ENCODE data around the gene SNRPD3.
"Not testable (repeated sequence)": the region's sequence is repeated elsewhere in the genome, so short reads cannot be mapped to it uniquely, and the experiment has no call there.

Gene SNRPD3

GRCh38 chr22:24555165-24556039, at the start of gene SNRPD3:
Gene SNRPD3 (plus strand): TSS chr22:24555999. CDS start chr22:24557675, 1,676 bp downstream.
- DNase-seq, result peak; percentile 96

DNA sequence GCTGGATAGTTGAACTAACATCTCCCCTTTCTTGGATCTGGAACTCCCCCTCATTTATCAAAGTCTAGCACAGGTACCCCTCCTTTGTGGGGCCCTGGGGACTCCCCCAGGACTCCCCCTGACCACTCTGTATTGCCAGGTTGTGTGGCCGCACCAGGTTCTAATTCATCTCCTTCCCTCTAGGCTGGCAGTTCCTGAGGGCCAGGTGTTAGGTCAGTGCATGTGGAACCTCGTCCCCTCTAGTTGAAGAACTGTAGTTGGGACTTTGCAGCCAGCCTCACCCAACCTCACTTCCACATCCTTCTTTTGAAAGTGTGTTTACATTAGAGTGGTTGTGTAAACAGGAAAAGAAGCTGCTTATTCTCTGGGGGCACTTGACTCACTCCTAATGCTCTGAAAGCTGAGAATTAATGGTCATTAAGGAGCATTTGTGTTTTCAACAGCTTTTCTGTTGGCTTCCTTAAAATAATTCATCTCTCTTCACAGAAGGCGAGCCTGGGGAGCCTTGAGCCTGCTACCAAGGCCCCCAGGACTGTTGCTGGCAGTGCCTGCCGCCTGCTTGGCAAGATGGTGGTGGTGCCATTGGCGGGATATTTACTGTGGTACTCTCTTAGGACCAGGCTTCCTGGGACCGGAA, 48.9 kb upstream of the SNRPD3 start:
- DNase-seq, result no peak

- DNase-seq, result no peak
Observed at GRCh38 chr22:24507716-24508115, 48.1 kb upstream of the SNRPD3 start.

DNA sequence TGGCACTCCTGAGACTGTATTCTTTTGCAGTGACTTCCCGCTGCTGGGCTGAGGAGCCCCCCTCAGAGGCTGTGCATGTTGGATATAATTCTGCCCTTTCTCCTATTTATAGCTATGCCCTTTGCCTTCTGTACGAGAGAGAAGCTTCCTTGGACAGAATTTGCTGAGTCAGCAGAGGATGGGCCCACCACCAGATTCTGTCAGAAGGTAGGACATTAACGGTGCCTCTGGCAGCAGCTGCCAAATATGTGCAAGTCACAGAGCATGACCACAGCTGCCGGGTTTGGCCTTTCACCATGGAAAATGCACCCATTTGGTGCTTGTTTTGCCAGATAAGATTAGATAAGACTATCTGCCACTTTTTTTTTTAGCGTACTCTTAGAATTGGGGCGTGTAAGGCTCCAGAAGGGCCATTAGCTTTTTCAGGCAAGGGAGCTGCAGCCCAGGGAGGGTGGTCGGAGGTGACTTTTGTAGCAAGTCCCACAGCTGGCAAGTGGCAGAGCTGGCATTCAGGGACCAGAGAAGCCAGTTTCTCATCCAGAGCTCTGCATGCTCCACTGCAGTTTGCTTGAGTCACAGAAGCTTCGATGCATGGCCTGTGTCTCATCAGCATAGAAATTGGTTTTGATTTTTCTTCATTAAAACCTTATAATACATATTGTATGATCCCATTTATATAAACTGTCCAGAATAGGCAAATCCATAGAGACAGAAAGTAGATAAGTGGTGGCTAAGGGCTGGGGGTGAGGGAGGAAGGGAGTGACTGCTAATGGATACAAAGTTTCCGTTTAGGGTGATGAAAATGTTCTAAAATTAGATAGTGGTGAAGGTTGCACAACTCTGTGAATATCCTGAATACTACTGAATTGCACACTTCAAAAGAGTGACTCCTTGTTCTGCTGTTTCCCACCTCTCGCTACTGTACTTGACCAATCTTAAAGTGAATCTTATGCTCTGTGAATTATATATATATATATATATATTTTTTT, 44.9 kb upstream of the SNRPD3 start:
- no peak for DNase-seq

GRCh38 chr22:24512043-24512442, 43.8 kb upstream of the SNRPD3 start:
- DNase-seq, result no peak

GRCh38 chr22:24513378-24514240, 42.2 kb upstream of the SNRPD3 start:
- DNase-seq, result no peak

- no peak for DNase-seq
Observed at GRCh38 chr22:24514241-24515026, 41.4 kb upstream of the SNRPD3 start.

- no peak for DNase-seq
Observed at GRCh38 chr22:24515027-24515338, 40.8 kb upstream of the SNRPD3 start.

- DNase-seq, result no peak
Observed at GRCh38 chr22:24516301-24516737, 39.5 kb upstream of the SNRPD3 start.

DNA sequence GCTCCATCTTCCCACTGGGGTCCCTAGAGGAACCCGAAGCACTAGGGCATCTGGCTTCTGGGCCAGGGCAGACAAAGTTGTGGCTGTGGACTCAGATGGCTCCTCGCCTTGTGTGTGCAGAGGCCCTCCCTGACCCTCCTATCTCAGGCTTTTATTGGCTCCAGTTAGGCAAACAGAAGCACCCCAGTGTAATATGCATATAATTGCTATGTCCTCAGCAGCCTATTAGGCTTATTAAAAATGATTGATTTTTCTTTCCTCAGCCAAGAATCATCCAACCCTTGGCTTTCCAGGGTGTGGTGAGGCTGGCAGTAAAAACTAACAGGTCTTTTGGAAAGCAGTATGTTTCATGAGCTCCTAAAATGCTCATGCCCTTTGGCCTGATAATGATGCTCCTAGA, 38.4 kb upstream of the SNRPD3 start:
- DNase-seq, result no peak

DNA sequence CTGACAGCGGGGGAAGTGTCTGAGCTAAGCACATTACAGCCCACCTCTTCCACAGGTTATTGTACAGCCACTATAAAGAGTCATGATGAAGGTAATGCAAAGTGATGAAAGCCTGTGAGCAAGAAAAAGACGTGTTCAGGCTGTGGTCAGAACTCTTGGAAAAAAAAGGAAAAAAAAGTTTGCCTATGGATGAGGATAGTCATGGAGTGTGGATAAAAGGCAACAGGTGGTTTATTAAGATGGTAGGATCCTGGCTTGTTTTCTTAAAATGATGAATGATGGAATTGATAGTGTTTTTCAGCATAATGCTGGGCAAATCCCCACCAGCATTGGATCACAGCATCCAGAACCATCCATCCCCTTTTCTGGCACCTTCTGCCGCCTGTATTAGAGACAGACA, 37.6 kb upstream of the SNRPD3 start:
- no peak for DNase-seq

- no peak for DNase-seq
Observed at GRCh38 chr22:24518771-24519485, 36.9 kb upstream of the SNRPD3 start.

DNA sequence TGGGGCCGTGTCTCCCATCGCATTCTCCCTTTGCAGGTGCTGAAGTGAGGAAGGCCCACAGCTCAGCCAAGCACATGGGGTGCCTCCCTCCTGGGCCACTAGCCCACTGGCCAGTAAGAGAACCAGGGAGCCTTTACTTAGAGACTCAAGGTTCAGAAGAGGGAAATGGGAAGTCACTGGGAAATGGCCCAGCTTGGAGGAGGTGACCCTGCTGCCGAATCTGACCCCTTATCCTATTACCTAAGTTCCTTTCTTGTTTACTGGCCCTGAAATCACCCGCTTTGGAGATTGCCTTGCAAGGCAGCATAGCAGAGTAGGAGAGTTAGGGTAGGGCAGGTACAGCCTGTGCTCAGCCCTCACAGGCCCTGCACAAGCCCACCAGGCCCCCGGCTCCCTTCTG, 36.3 kb upstream of the SNRPD3 start:
- no peak for DNase-seq

- DNase-seq, result no peak
Observed at GRCh38 chr22:24521791-24522245, 34.0 kb upstream of the SNRPD3 start.

GRCh38 chr22:24523873-24524272, 31.9 kb upstream of the SNRPD3 start:
- no peak for DNase-seq

- peak; percentile 41 for DNase-seq
Observed at GRCh38 chr22:24525416-24526037, 30.3 kb upstream of the SNRPD3 start.

GRCh38 chr22:24526191-24526590, 29.6 kb upstream of the SNRPD3 start:
- DNase-seq, result no peak

DNA sequence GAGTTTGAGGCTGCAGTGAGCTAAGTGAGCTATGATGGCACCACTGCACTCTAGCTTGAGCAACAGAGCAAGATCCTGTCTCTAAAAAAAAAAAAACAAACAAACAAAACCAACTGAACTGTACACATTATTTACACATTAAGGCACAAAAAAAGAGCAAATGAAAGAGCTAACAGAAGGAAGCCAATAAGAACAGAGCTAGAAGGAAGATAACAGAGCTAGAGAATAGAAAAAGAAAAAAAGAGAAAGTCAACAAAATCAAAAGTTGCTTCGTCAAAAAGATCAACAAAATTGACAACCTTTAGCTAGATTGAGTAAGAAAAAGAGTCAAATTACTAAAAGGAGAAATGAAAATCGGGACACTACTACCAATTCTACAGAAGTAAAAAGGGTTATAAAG, 25.9 kb upstream of the SNRPD3 start:
- no peak for DNase-seq

DNA sequence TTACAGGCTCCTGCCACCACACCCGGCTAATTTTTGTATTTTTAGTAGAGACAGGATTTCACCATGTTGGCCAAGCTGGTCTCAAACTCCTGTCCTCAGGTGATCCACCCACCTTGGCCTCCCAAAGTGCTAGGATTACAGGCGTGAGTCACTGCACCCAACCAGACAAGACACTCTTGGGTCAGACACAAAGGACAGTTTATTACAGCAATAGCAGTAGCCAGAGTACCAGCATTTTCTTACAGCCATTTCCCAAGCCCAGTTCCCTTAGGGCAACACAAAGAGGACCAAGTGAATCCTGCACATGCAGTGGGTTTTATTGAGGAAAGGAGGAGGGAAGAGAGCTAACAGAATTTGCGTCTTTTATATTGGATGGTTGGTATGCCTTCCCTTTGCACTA, 24.8 kb upstream of the SNRPD3 start:
- not testable (repeated sequence) for DNase-seq

- no peak for DNase-seq
Observed at GRCh38 chr22:24532075-24532474, 23.7 kb upstream of the SNRPD3 start.

Data from GOT3 (cell line).